ENCODE measurements around the gene MORC4. TPM values are rescaled to one million over a fixed set of nuclear protein-coding genes. Genes with fewer than 3 reads are reported as not detected.
"Not testable (repeated sequence)": the region's sequence is repeated elsewhere in the genome, so short reads cannot be mapped to it uniquely, and the experiment has no call there.

MORC4 gene
- total RNA-seq, 1 donor from 2014 or later, result 10.8 TPM

DNA sequence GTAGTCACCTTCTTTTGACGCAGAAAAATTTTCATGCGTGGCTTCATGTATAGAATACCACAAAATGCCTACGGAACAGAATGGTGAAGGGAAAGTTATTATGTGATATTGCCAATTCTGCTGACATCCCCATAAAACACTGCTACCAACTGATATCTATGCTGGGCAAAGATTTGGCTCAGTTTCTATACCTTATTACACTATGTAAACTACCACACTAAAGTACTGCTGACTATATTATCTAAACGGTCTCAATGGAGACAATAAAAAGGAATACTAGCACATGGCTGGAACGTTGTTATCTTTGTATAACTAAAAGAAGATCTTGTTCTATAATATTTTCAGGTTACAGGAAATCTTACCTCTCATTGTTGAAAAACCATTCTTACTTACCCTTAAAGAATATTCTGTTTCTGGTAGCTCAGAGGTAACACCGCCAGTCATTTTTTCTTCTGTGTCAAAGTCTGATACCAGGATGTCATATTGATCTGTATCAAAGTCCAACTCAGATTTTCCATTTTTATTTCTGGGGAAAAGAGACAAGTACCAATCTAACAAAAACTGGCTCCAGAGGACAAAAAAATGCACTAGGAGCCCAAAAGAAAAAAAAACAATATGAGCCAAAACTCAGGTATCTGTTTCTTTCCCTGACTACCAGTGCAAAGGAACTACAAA lies 18.9 kb downstream of the MORC4 start:
- TF ChIP-seq, protein P1, sequence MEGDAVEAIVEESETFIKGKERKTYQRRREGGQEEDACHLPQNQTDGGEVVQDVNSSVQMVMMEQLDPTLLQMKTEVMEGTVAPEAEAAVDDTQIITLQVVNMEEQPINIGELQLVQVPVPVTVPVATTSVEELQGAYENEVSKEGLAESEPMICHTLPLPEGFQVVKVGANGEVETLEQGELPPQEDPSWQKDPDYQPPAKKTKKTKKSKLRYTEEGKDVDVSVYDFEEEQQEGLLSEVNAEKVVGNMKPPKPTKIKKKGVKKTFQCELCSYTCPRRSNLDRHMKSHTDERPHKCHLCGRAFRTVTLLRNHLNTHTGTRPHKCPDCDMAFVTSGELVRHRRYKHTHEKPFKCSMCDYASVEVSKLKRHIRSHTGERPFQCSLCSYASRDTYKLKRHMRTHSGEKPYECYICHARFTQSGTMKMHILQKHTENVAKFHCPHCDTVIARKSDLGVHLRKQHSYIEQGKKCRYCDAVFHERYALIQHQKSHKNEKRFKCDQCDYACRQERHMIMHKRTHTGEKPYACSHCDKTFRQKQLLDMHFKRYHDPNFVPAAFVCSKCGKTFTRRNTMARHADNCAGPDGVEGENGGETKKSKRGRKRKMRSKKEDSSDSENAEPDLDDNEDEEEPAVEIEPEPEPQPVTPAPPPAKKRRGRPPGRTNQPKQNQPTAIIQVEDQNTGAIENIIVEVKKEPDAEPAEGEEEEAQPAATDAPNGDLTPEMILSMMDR (IDR thresholded peaks at IDR 0.05), result no peak
- ATAC-seq (no peak), DNase-seq (no peak)
- Histone ChIP-seq H3K36me3 (no peaks in the 10 kb centered on the region), H3K27me3 (ENCODE audit: low read depth) (no peaks in the 10 kb centered on the region), H3K4me3 (no peak overlapping the region), H3K27ac (no peak overlapping the region), H3K4me1 (no peaks in the 10 kb centered on the region), H3K9me3 (no peaks in the 10 kb centered on the region)
- intact Hi-C loops (cut with DNase I), result no loop called here

DNA sequence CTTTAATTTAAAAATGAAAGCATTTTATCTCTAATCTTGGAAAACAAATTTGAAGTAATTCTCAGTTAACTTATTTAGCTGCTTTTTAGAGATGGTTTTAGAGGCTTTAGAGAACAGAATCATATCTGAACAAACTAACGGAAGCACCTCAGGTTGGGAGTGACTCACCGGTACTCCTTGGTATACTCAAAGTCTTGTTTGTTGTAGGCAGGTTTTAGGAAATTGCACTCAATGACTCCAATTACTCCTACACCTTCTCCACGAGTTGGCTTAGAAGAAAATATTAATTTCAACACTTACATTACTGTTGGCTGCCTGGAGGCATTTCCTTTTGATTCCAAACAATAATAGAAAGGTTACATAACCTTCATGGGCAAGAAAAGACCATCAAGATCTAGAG lies 23.6 kb downstream of the MORC4 start:
- no peak overlapping the region for H3K27ac ChIP-seq
- no peaks in the 10 kb centered on the region for H3K27me3 ChIP-seq (ENCODE audit: low read depth)
- ATAC-seq, result peak in 1 of 2 donors; percentile 68
- no peaks in the 10 kb centered on the region for H3K9me3 ChIP-seq
- TF ChIP-seq, protein P1 (IDR thresholded peaks at IDR 0.05), result no peak
- H3K4me1 ChIP-seq, result no peaks in the 10 kb centered on the region
- H3K36me3 ChIP-seq, result no peaks in the 10 kb centered on the region
- no peak overlapping the region for H3K4me3 ChIP-seq
- no peak for DNase-seq
- intact Hi-C loops (cut with DNase I), result no loop called here

DNA sequence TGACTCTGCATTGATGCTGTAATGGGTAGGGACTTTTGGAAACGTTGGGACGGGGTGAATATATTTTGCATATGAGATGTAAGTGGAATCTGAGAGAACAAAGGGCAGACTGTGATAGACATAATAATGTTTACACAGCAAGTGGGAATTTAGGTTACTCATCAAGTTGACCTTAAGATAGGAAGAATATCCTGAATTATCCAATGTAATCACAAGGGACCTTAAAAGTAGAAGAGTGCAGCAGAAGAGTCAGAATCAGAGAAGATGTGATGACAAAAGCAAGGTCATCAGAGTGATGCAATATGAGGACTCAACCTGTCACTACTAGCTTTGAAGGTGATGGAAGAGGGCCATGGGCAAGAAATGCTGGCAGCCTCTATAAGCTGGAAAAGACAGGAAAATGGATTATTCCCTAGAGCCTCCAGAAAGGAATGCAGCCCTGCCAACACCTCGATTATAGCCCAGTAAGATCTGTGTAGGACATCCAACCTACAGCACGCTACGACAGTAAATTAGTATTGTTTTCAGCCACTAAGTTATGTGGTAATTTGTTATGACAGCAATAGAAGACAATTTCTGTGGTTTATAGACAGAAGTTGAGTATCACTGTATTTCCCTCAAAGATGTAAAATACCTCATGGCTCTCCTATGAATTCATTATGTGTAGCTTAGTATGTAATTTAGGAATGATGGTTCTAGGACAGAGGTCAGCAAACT lies 26.4 kb downstream of the MORC4 start:
- ATAC-seq (no peak), DNase-seq (no peak)
- intact Hi-C loops (cut with DNase I), result no loop called here
- TF ChIP-seq, protein P1 (IDR thresholded peaks at IDR 0.05), result no peak
- H3K4me3 ChIP-seq, result no peak overlapping the region
- no peaks in the 10 kb centered on the region for H3K36me3 ChIP-seq
- H3K27me3 ChIP-seq (ENCODE audit: low read depth), result no peaks in the 10 kb centered on the region
- H3K9me3 ChIP-seq, result no peaks in the 10 kb centered on the region
- no peak overlapping the region for H3K27ac ChIP-seq
- H3K4me1 ChIP-seq, result no peaks in the 10 kb centered on the region

DNA sequence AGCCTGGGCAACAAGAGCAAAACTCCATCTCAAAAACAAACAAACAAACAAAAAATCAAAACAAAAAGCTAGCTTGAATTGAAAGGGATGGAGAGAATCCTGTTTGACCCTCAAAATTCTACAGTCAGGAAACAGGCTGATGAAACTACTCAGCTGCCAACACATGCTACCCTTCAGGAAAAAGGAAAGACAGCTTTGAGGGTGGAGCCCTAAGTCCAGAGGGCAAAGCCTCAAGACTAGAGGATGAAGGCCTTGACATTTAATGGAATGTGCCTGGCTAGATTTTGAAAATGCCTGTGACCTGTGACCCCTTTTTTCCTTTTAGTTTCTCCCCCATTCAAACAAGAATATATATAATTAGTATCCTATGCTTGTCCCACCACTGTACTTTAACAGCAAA lies 27.1 kb downstream of the MORC4 start:
- Histone ChIP-seq H3K27me3 (ENCODE audit: low read depth) (no peaks in the 10 kb centered on the region), H3K4me1 (no peaks in the 10 kb centered on the region), H3K36me3 (no peaks in the 10 kb centered on the region), H3K9me3 (no peaks in the 10 kb centered on the region), H3K4me3 (no peak overlapping the region), H3K27ac (no peak overlapping the region)
- no peak for DNase-seq
- TF ChIP-seq, protein P1 (IDR thresholded peaks at IDR 0.05), result no peak
- intact Hi-C loops (cut with DNase I), result no loop called here
- no peak for ATAC-seq

DNA sequence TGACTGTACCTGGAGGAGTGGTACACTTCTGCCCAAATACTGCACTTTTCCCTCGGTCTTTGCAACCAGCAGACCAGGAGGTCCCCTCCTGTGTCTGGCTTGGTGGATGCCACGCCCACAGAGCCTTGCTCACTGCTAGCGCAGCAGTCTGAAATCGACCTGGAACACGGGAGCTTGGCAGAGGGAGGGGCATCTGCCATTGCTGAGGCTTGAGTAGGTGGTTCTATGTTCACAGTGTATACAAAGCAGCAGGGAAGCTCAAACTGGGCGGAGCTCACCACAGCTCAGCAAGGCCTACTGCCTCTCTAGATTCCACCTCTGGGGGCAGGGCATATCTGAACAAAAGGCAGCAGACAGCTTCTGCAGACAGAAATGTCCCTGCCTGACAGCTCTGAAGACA lies 33.5 kb downstream of the MORC4 start:
- ATAC-seq; intact Hi-C loops (cut with DNase I); H3K9me3 ChIP-seq; H3K4me1 ChIP-seq; H3K4me3 ChIP-seq; H3K36me3 ChIP-seq; H3K27ac ChIP-seq; H3K27me3 ChIP-seq (ENCODE audit: low read depth): not testable (repeated sequence)
- peak; percentile 38 for DNase-seq

DNA sequence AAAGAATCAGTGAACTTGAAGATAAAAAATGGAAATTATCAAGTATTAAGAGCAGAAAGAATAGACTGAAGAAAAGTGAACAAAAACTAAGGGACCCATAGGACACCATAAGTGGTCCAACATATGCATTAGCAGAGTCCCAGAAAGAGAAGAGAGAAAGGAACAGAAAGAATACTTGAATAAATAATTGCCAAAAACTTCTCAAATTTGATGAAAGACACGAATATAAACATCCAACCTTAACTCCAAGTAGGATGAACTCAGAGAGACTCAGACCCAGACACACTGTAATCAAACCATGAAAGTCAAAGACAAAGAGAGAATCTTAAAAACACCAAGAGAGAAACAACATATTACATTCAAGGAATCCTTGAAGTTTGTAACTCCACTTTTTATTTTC lies 35.7 kb downstream of the MORC4 start:
- Histone ChIP-seq H3K4me1 (no peaks in the 10 kb centered on the region), H3K9me3 (no peaks in the 10 kb centered on the region), H3K27me3 (ENCODE audit: low read depth) (no peaks in the 10 kb centered on the region), H3K4me3 (no peak overlapping the region), H3K27ac (no peak overlapping the region), H3K36me3 (peaks cover 5% of the 10 kb centered on the region)
- no peak for DNase-seq
- no peak for ATAC-seq
- TF ChIP-seq, protein P1 (IDR thresholded peaks at IDR 0.05), result no peak
- intact Hi-C loops (cut with DNase I), result no loop called here

All from lower lobe of right lung (tissue), 2 donors.